OCI-LY1 (cell line): ENCODE measurements around the gene HS3ST4.

ENCODE experiments used
- H2AFZ ChIP-seq: fragments of 200-600 bp; sonication (generic), shearing (Covaris generic); 2 replicates; pipeline ENCODE4 v1.6.0; 2014; ENCODE audit warnings: antibody characterized with exemption, mild to moderate bottlenecking, low read length
- H3F3A ChIP-seq: fragments of 200-600 bp; sonication (generic), shearing (Covaris generic); 2 replicates; pipeline ENCODE4 v1.6.0; 2014; ENCODE audit warnings: mild to moderate bottlenecking, antibody characterized with exemption, low read length, moderate library complexity; ENCODE audit not compliant: insufficient read depth
- H3K27ac ChIP-seq: fragments of 200-600 bp; sonication (generic); 2 replicates; pipeline ENCODE4 v1.5.1; 2014; ENCODE audit warnings: low read length, mixed run types, mild to moderate bottlenecking, low read depth; ENCODE audit not compliant: poor library complexity, severe bottlenecking
- H3K27me3 ChIP-seq: fragments of 200-600 bp; sonication (generic); 2 replicates; pipeline ENCODE4 v1.6.0; 2014; ENCODE audit warnings: antibody characterized with exemption, mild to moderate bottlenecking, low read length, moderate library complexity; ENCODE audit not compliant: insufficient read depth
- H3K36me3 ChIP-seq: fragments of 200-600 bp; sonication (generic); 2 replicates; pipeline ENCODE4 v1.6.1; 2014; ENCODE audit warnings: mild to moderate bottlenecking, antibody characterized with exemption, low read length, moderate library complexity, mixed read lengths; ENCODE audit not compliant: insufficient read depth
- H3K4me1 ChIP-seq: fragments of 200-600 bp; sonication (generic); 2 replicates; pipeline ENCODE4 v1.5.1; 2014; ENCODE audit warnings: mild to moderate bottlenecking, low read length, moderate library complexity; ENCODE audit not compliant: insufficient read depth, severe bottlenecking
- H3K4me2 ChIP-seq: fragments of 200-600 bp; sonication (generic), shearing (Covaris generic); 2 replicates; pipeline ENCODE4 v1.6.1; 2014; ENCODE audit warnings: low read length
- H3K4me3 ChIP-seq: fragments of 200-600 bp; sonication (generic); 2 replicates; pipeline ENCODE4 v1.5.1; 2014; ENCODE audit warnings: low read length, low read depth, mild to moderate bottlenecking, mixed read lengths; ENCODE audit not compliant: poor library complexity, severe bottlenecking
- H3K79me2 ChIP-seq: fragments of 200-600 bp; shearing (Covaris generic); 2 replicates; pipeline ENCODE4 v1.6.1; 2016; ENCODE audit warnings: mixed run types, low read length, mixed read lengths; ENCODE audit not compliant: insufficient read depth
- H3K9ac ChIP-seq: fragments of 200-600 bp; sonication (generic), shearing (Covaris generic); 2 replicates; pipeline ENCODE4 v1.6.1; 2014; ENCODE audit warnings: mild to moderate bottlenecking, low read length, mixed read lengths
- H3K9me2 ChIP-seq: fragments of 200-600 bp; sonication (generic), shearing (Covaris generic); 2 replicates; pipeline ENCODE4 v1.6.1; 2014; ENCODE audit warnings: low read depth, mild to moderate bottlenecking, low read length, mixed read lengths
- H3K9me3 ChIP-seq: fragments of 200-600 bp; shearing (Covaris generic); 2 replicates; pipeline ENCODE4 v1.6.1; 2014; ENCODE audit warnings: low read length, mixed read lengths
- H4K20me1 ChIP-seq: fragments of 200-600 bp; sonication (generic), shearing (Covaris generic); 2 replicates; pipeline ENCODE4 v1.6.0; 2016; ENCODE audit warnings: mild to moderate bottlenecking, low read length; ENCODE audit not compliant: insufficient read depth
- CTCF ChIP-seq: fragments of 200-600 bp; sonication (generic), shearing (Covaris generic); IDR thresholded peaks from 2 replicates; pipeline ENCODE4 v1.5.1; 2017; ENCODE audit warnings: mild to moderate bottlenecking, antibody characterized with exemption, low read length, moderate library complexity, mixed read lengths
- EZH2 ChIP-seq: fragments of 200-600 bp; sonication (generic), shearing (Covaris generic); IDR thresholded peaks from 2 replicates; pipeline ENCODE4 v1.8.0; 2017; ENCODE audit warnings: borderline replicate concordance, mixed run types, mild to moderate bottlenecking, antibody characterized with exemption, low read length, moderate library complexity, mixed read lengths

Gene HS3ST4

GRCh38 chr16:25693631-25694030 lies 1.9 kb downstream of the HS3ST4 start:
- no peak overlapping the region for H3K4me2 ChIP-seq
- no peaks in the 10 kb centered on the region for H4K20me1 ChIP-seq
- H3K79me2 ChIP-seq: no peaks in the 10 kb centered on the region
- H3K9ac ChIP-seq: no peak overlapping the region
- H3K4me1 ChIP-seq: no peaks in the 10 kb centered on the region
- H3K27ac ChIP-seq: no peak overlapping the region
- no peaks in the 10 kb centered on the region for H3K36me3 ChIP-seq
- no peak overlapping the region for H2AFZ ChIP-seq
- no peaks in the 10 kb centered on the region for H3F3A ChIP-seq
- no peak for TF ChIP-seq CTCF
- no peak for TF ChIP-seq EZH2
- H3K9me2 ChIP-seq: no peaks in the 10 kb centered on the region
- H3K27me3 ChIP-seq: no peaks in the 10 kb centered on the region
- no peak overlapping the region for H3K4me3 ChIP-seq
- H3K9me3 ChIP-seq: no peaks in the 10 kb centered on the region

- Histone ChIP-seq H4K20me1 (no peaks in the 10 kb centered on the region), H3F3A (no peaks in the 10 kb centered on the region), H3K9me2 (no peaks in the 10 kb centered on the region), H2AFZ (no peak overlapping the region), H3K4me3 (no peak overlapping the region), H3K79me2 (no peaks in the 10 kb centered on the region), H3K9me3 (no peaks in the 10 kb centered on the region), H3K27ac (no peak overlapping the region), H3K4me1 (no peaks in the 10 kb centered on the region), H3K27me3 (no peaks in the 10 kb centered on the region), H3K36me3 (no peaks in the 10 kb centered on the region), H3K9ac (no peak overlapping the region), H3K4me2 (no peak overlapping the region)
- TF ChIP-seq EZH2 (no peak), CTCF (no peak)
Observed at GRCh38 chr16:25699069-25699468, 7.3 kb downstream of the HS3ST4 start.

GRCh38 chr16:25700547-25700946 lies 8.8 kb downstream of the HS3ST4 start:
- H3K9me3 ChIP-seq: no peaks in the 10 kb centered on the region
- no peak overlapping the region for H3K4me2 ChIP-seq
- H3K36me3 ChIP-seq: no peaks in the 10 kb centered on the region
- no peaks in the 10 kb centered on the region for H3F3A ChIP-seq
- H3K9me2 ChIP-seq: no peaks in the 10 kb centered on the region
- no peak overlapping the region for H3K4me3 ChIP-seq
- TF ChIP-seq CTCF (no peak), EZH2 (no peak)
- no peak overlapping the region for H2AFZ ChIP-seq
- no peaks in the 10 kb centered on the region for H4K20me1 ChIP-seq
- no peaks in the 10 kb centered on the region for H3K79me2 ChIP-seq
- H3K27me3 ChIP-seq: no peaks in the 10 kb centered on the region
- no peak overlapping the region for H3K27ac ChIP-seq
- H3K9ac ChIP-seq: no peak overlapping the region
- no peaks in the 10 kb centered on the region for H3K4me1 ChIP-seq
